ENCODE measurements around the gene CES2.

Gene CES2

GRCh38 chr16:66900721-66901441 is 34.4 kb upstream of the CES2 start:
- peak; percentile 6; the same call in 1 of the 3 replicates for ATAC-seq
- TF ChIP-seq ESRRG (CRISPR knock-in tag; IDR thresholded peaks at IDR 0.05) (no peak), CSRNP3 (CRISPR knock-in tag; IDR thresholded peaks at IDR 0.05) (no peak), ARNTL (CRISPR knock-in tag; IDR thresholded peaks at IDR 0.05; ENCODE audit: borderline replicate concordance, low read depth) (no peak), ISL1 (CRISPR knock-in tag; IDR thresholded peaks at IDR 0.05) (no peak), ZFP3 (CRISPR knock-in tag; IDR thresholded peaks at IDR 0.05) (no peak), TCF4 (CRISPR knock-in tag; IDR thresholded peaks at IDR 0.05; ENCODE audit: borderline replicate concordance) (no peak), PPARA (CRISPR knock-in tag; IDR thresholded peaks at IDR 0.05; ENCODE audit: borderline replicate concordance) (no peak), CSDC2 (CRISPR knock-in tag; IDR thresholded peaks at IDR 0.05) (no peak), SNAI2 (CRISPR knock-in tag; IDR thresholded peaks at IDR 0.05) (no peak), BACH2 (CRISPR knock-in tag; IDR thresholded peaks at IDR 0.05; ENCODE audit: borderline replicate concordance) (no peak), TSHZ2 (CRISPR knock-in tag; IDR thresholded peaks at IDR 0.05) (no peak), OSR1 (CRISPR knock-in tag; IDR thresholded peaks at IDR 0.05) (no peak), TOX (CRISPR knock-in tag; IDR thresholded peaks at IDR 0.05; ENCODE audit: borderline replicate concordance) (no peak), GLIS3 (CRISPR knock-in tag; IDR thresholded peaks at IDR 0.05) (no peak), ZFP30 (CRISPR knock-in tag; IDR thresholded peaks at IDR 0.05) (no peak), RARB (CRISPR knock-in tag; IDR thresholded peaks at IDR 0.05) (no peak), ZNF565 (CRISPR knock-in tag; conservative IDR thresholded peaks at IDR 0.05; ENCODE audit: low read depth) (no peak)
- TF ChIP-seq, protein P1, sequence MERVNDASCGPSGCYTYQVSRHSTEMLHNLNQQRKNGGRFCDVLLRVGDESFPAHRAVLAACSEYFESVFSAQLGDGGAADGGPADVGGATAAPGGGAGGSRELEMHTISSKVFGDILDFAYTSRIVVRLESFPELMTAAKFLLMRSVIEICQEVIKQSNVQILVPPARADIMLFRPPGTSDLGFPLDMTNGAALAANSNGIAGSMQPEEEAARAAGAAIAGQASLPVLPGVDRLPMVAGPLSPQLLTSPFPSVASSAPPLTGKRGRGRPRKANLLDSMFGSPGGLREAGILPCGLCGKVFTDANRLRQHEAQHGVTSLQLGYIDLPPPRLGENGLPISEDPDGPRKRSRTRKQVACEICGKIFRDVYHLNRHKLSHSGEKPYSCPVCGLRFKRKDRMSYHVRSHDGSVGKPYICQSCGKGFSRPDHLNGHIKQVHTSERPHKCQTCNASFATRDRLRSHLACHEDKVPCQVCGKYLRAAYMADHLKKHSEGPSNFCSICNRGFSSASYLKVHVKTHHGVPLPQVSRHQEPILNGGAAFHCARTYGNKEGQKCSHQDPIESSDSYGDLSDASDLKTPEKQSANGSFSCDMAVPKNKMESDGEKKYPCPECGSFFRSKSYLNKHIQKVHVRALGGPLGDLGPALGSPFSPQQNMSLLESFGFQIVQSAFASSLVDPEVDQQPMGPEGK (CRISPR knock-in tag; IDR thresholded peaks at IDR 0.05; ENCODE audit: borderline replicate concordance): no peak
- TF ChIP-seq, protein P2, sequence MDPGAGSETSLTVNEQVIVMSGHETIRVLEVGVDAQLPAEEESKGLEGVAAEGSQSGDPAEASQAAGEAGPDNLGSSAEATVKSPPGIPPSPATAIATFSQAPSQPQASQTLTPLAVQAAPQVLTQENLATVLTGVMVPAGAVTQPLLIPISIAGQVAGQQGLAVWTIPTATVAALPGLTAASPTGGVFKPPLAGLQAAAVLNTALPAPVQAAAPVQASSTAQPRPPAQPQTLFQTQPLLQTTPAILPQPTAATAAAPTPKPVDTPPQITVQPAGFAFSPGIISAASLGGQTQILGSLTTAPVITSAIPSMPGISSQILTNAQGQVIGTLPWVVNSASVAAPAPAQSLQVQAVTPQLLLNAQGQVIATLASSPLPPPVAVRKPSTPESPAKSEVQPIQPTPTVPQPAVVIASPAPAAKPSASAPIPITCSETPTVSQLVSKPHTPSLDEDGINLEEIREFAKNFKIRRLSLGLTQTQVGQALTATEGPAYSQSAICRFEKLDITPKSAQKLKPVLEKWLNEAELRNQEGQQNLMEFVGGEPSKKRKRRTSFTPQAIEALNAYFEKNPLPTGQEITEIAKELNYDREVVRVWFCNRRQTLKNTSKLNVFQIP (CRISPR knock-in tag; IDR thresholded peaks at IDR 0.05; ENCODE audit: borderline replicate concordance, low read depth): no peak

GRCh38 chr16:66901626-66902025 is 33.7 kb upstream of the CES2 start:
- TF ChIP-seq ZNF8 (CRISPR knock-in tag; IDR thresholded peaks at IDR 0.05) (no peak), SNAI2 (CRISPR knock-in tag; IDR thresholded peaks at IDR 0.05) (no peak), TSHZ2 (CRISPR knock-in tag; IDR thresholded peaks at IDR 0.05) (no peak), ZC3H10 (CRISPR knock-in tag; IDR thresholded peaks at IDR 0.05) (no peak), ISL1 (CRISPR knock-in tag; IDR thresholded peaks at IDR 0.05) (no peak), BACH2 (CRISPR knock-in tag; IDR thresholded peaks at IDR 0.05; ENCODE audit: borderline replicate concordance) (no peak), OSR1 (CRISPR knock-in tag; IDR thresholded peaks at IDR 0.05) (no peak), ZFP3 (CRISPR knock-in tag; IDR thresholded peaks at IDR 0.05) (no peak), CREB5 (CRISPR knock-in tag; IDR thresholded peaks at IDR 0.05; ENCODE audit: low read depth) (no peak), GLIS3 (CRISPR knock-in tag; IDR thresholded peaks at IDR 0.05) (no peak), ESRRG (CRISPR knock-in tag; IDR thresholded peaks at IDR 0.05) (no peak), CSRNP3 (CRISPR knock-in tag; IDR thresholded peaks at IDR 0.05) (no peak), TOX (CRISPR knock-in tag; IDR thresholded peaks at IDR 0.05; ENCODE audit: borderline replicate concordance) (no peak)
- ATAC-seq: no peak

Data from SK-N-SH treated with all-trans-retinoic acid at 6 μM for 48 hours (cell line).